ENCODE measurements around the gene GATAD2A. TPM values are rescaled to one million over a fixed set of nuclear protein-coding genes. Genes with fewer than 3 reads are reported as not detected.

Gene GATAD2A
- total and polyA plus RNA-seq, 7 donors, result 18.5 to 138 (median 30.2) TPM

DNA sequence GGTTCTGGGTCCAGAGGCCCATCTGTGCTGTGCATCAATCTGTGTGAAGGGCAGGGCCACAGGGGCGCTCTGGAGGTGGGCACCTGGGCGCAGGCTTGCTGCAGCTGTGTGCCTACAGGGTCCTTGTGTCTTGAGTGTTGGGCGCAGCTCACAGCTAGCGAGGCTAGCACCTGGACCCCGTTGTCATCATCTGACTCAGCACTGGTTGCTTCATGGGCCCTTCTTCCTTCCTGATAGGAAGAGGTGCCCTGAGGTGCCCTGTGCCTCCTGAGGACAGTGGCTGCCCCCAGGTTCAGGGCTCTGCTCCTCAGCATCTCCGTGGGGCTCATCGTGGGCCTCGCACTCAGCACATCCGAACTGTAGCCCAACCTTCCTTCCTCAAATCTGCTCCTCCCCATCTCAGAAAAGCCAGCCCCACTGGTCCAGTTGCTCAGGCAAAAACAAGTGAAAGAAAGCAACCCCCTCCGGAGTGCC, 54.8 kb downstream of the GATAD2A start:
- H3K27ac ChIP-seq, result peak overlapping the region; percentile 62 to 82 (median 74)
- no peak for DNase-seq

GRCh38 chr19:19460761-19461265, 55.3 kb downstream of the GATAD2A start:
- Histone ChIP-seq H3K4me1 (peaks cover 0 to 72% (median 67%) of the 10 kb centered on the region in 4 donors), H3K4me3 (peak overlapping the region in 2 of 4 donors; percentile 4 to 9)
- intact Hi-C loops (cut with DNase I), result loop anchor here (5.0 kb wide), 1 partner anchor 54 kb away; the partner anchor contains the start of gene GATAD2A

More for the DNA sequence above, 54.8 kb downstream of the GATAD2A start:
- no peak for TF ChIP-seq EP300 (IDR thresholded peaks at IDR 0.05)
- no peak for TF ChIP-seq CTCF (IDR thresholded peaks at IDR 0.05)
- TF ChIP-seq POLR2AphosphoS5 (IDR thresholded peaks at IDR 0.05), result no peak
- no peak for TF ChIP-seq POLR2A (IDR thresholded peaks at IDR 0.05)
- WGBS, 2 donors, result 49 to 78% methylated on average over 10 of the region's 10 CpGs
- Histone ChIP-seq H3K36me3 (peaks cover 0 to under 1% (median 0%) of the 10 kb centered on the region in 4 donors), H3K4me3 (peak overlapping the region in 2 of 4 donors; percentile 4 to 9), H3K27me3 (no peaks in the 10 kb centered on the region), H3K4me1 (peaks cover 0 to 72% (median 67%) of the 10 kb centered on the region in 4 donors), H3K9me3 (no peaks in the 10 kb centered on the region)
- intact Hi-C loops (cut with DNase I), result loop anchor here (5.0 kb wide), 1 partner anchor 53 kb away; the partner anchor contains the start of gene GATAD2A

DNA sequence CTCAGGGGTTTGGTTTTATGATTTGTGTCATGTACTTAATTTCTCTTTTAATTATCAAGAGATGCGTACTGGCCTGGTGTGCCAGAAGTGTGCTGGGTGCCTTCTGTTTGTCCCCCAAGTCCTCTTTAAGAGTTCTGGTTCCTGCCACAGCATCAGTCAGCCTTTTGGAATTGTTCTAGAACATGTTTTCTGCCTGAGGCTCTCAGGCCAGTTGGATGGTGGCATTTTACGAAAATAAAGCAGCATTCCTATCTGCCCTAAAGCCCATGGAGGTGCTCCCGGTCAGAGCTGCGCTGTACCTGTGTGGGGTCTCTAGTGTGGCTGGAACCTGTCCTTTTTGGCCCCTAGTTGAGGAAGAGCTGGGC, 55.8 kb downstream of the GATAD2A start:
- Histone ChIP-seq H3K27me3 (no peaks in the 10 kb centered on the region), H3K27ac (peak overlapping the region; percentile 62 to 82 (median 74)), H3K4me3 (no peak overlapping the region), H3K4me1 (peaks cover 0 to 72% (median 67%) of the 10 kb centered on the region in 4 donors), H3K9me3 (no peaks in the 10 kb centered on the region), H3K36me3 (peaks cover under 1 to 9% (median 5%) of the 10 kb centered on the region in 4 donors)
- WGBS, 2 donors, result 89 to 91% methylated on average over 4 of the region's 4 CpGs
- TF ChIP-seq POLR2A (IDR thresholded peaks at IDR 0.05) (no peak), POLR2AphosphoS5 (IDR thresholded peaks at IDR 0.05) (no peak), EP300 (IDR thresholded peaks at IDR 0.05) (no peak), CTCF (IDR thresholded peaks at IDR 0.05) (no peak)
- intact Hi-C loops (cut with DNase I), result loop anchor here (5.0 kb wide), 1 partner anchor 54 kb away; the partner anchor contains the start of gene GATAD2A
- no peak for DNase-seq

More at GRCh38 chr19:19460761-19461265, 55.3 kb downstream of the GATAD2A start:
- H3K27me3 ChIP-seq, result no peaks in the 10 kb centered on the region
- H3K36me3 ChIP-seq, result peaks cover 0 to 6% (median 2%) of the 10 kb centered on the region in 4 donors
- H3K27ac ChIP-seq, result peak overlapping the region; percentile 62 to 82 (median 74)
- peak; percentile 87 for DNase-seq
- TF ChIP-seq POLR2AphosphoS5 (IDR thresholded peaks at IDR 0.05) (peak in 3 of 4 donors; percentile 10 to 50 (median 35)), EP300 (IDR thresholded peaks at IDR 0.05) (no peak)
- 40 to 67% methylated on average over 18 of the region's 18 CpGs for whole genome bisulfite sequencing, 2 donors
- no peaks in the 10 kb centered on the region for H3K9me3 ChIP-seq

DNA sequence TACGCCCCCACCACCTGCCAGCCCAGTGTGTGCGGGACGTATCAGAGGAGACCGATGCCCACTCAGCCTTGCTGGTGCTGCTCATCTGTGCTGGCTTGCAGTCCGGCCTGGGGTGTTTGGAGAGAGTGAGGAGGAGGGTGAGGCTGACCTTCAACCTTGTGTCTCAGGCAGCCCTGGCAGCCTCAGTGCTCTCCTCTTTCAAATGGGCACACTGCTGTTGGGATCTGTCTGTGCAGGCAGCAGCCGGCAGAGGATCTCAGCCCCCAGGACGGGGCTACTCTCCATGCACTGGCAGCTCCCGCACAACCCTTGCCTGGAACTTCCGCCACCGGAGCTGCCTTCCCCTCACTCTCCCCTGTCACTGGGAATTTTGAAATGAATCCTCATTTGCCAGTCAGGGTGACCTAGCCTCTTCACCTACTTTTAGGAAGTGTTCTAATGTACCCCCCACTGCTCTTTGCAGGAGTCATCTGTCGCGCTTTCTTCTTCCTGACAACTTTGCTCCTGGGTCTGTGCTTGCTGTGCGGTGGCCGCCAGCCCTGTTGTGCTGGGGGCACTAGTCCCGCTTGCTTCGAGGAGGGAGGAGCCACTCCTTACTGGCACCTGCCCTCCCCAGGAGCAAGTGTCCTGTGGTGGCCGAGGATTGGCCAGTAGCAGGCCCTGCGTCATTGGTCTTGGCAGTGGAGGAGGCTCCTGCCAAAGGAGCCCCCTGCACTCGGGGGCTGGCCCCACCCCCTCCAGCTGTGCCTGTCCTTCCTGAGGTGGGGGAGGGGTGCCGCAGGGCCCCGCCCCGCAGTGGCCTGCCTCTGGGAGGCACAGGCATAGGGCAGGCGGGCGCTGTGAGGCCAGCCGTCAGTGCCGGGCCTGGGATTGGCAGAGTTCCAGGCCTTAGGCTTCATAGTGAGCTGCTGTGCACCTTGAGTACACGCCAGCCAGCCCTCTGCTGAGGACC, 56.5 kb downstream of the GATAD2A start:
- Histone ChIP-seq H3K27ac (peak overlapping the region; percentile 62 to 82 (median 74)), H3K9me3 (no peaks in the 10 kb centered on the region), H3K36me3 (peaks cover 6 to 16% (median 8%) of the 10 kb centered on the region in 4 donors), H3K4me3 (peak overlapping the region in 3 of 4 donors; percentile 20 to 24 (median 20)), H3K27me3 (no peaks in the 10 kb centered on the region), H3K4me1 (peaks cover 0 to 72% (median 67%) of the 10 kb centered on the region in 4 donors)
- TF ChIP-seq EP300 (IDR thresholded peaks at IDR 0.05) (no peak), POLR2A (IDR thresholded peaks at IDR 0.05) (no peak), POLR2AphosphoS5 (IDR thresholded peaks at IDR 0.05) (no peak), CTCF (IDR thresholded peaks at IDR 0.05) (no peak)
- intact Hi-C loops (cut with DNase I), result loop anchor here (5.0 kb wide), 1 partner anchor 55 kb away; the partner anchor contains the start of gene GATAD2A
- DNase-seq, result peak; percentile 83
- WGBS, 2 donors, result 40 to 44% methylated on average over 27 of the region's 27 CpGs

Measured in sigmoid colon (tissue), 7 donors.